GM18858 (cell line): Measurements from ENCODE around the gene ARMC12.

Experiments used
- ATAC-seq: cut with Tn5 transposase; IDR thresholded peaks from one replicate; pipeline ENCODE4 v1.9.1; 2021; ENCODE audit not compliant: unreplicated experiment

The ARMC12 gene

GRCh38 chr6:35718375-35718736, 18.5 kb upstream of the ARMC12 start:
- ATAC-seq = no peak

- ATAC-seq = no peak
These were observed 17.9 kb upstream of the ARMC12 start for GRCh38 chr6:35718911-35719381.

GRCh38 chr6:35719404-35719829, 17.4 kb upstream of the ARMC12 start:
- peak; percentile 30 for ATAC-seq

GRCh38 chr6:35719830-35720733, 16.8 kb upstream of the ARMC12 start:
- ATAC-seq = peak; percentile 50

GRCh38 chr6:35722121-35722761, 14.6 kb upstream of the ARMC12 start:
- ATAC-seq = no peak

GRCh38 chr6:35723587-35723986, 13.2 kb upstream of the ARMC12 start:
- no peak for ATAC-seq

- ATAC-seq = no peak
These were observed 12.8 kb upstream of the ARMC12 start for GRCh38 chr6:35724059-35724458.

- ATAC-seq = no peak
These were observed 12.4 kb upstream of the ARMC12 start for GRCh38 chr6:35724471-35724870.

GRCh38 chr6:35725081-35725708, 11.6 kb upstream of the ARMC12 start:
- no peak for ATAC-seq

GRCh38 chr6:35725721-35726438, 11.0 kb upstream of the ARMC12 start:
- no peak for ATAC-seq

GRCh38 chr6:35727231-35727934, 9.4 kb upstream of the ARMC12 start:
- no peak for ATAC-seq

- ATAC-seq = no peak
These were observed 8.7 kb upstream of the ARMC12 start for GRCh38 chr6:35727935-35728682.

- ATAC-seq = no peak
These were observed 7.9 kb upstream of the ARMC12 start for GRCh38 chr6:35728683-35729678.

GRCh38 chr6:35729722-35730121, 7.1 kb upstream of the ARMC12 start:
- no peak for ATAC-seq

GRCh38 chr6:35730745-35731413, 6.0 kb upstream of the ARMC12 start:
- no peak for ATAC-seq

- ATAC-seq = no peak
These were observed 5.5 kb upstream of the ARMC12 start for GRCh38 chr6:35731414-35731735.

- ATAC-seq = no peak
These were observed 4.9 kb upstream of the ARMC12 start for GRCh38 chr6:35731736-35732532.
